Natural killer cell (primary cell): ENCODE data around the gene LUC7L3. TPM values are rescaled to one million over a fixed set of nuclear protein-coding genes. Genes with fewer than 3 reads are reported as not detected.

Experiments used
- ATAC-seq, 3 donors: fragments of 150-1000 bp in 2 of 3; fragments of 200-7000 bp in 1 of 3; cut with Tn5 transposase; 1 replicate in 1 of 3; 2 replicates in 2 of 3; pipeline ENCODE4 v1.10.0; 2021; ENCODE audit warnings: mild to moderate bottlenecking in 2 of 3, moderate library complexity in 2 of 3
- DNase-seq, 2 donors: peaks; one replicate each; pipeline versions ENCODE4 v3.0.0 to v3.0.0-alpha.2; 2013 to 2021; ENCODE audit warnings: mixed read lengths in 1 of 2
- H3K27ac ChIP-seq: one replicate; pipeline ENCODE4 v1.5.1; 2013; ENCODE audit warnings: mild to moderate bottlenecking, low read length
- H3K27me3 ChIP-seq: one replicate; pipeline ENCODE4 v1.6.1; 2013; ENCODE audit warnings: low read length; ENCODE audit not compliant: control insufficient read depth, insufficient read depth
- H3K36me3 ChIP-seq: one replicate; pipeline ENCODE4 v1.6.1; 2013; ENCODE audit warnings: low read length; ENCODE audit not compliant: control insufficient read depth, insufficient read depth
- H3K4me1 ChIP-seq: one replicate; pipeline ENCODE4 v1.6.1; 2013; ENCODE audit warnings: low read length; ENCODE audit not compliant: control insufficient read depth, insufficient read depth
- H3K4me3 ChIP-seq: one replicate; pipeline ENCODE4 v1.5.1; 2013; ENCODE audit warnings: low read length
- H3K9me3 ChIP-seq: one replicate; pipeline ENCODE4 v1.6.1; 2013; ENCODE audit warnings: low read length; ENCODE audit not compliant: control insufficient read depth, insufficient read depth
- H3K27ac Mint-ChIP-seq, 2 donors: one replicate each; pipeline ENCODE4 v1.8.0; 2022; ENCODE audit warnings: mild to moderate bottlenecking in 2 of 2, mixed read lengths in 2 of 2, moderate library complexity in 1 of 2
- H3K27me3 Mint-ChIP-seq, 2 donors: one replicate each; pipeline ENCODE4 v1.8.0; 2022; ENCODE audit warnings: low read depth in 2 of 2, mixed read lengths in 2 of 2
- H3K36me3 Mint-ChIP-seq: one replicate; pipeline ENCODE4 v1.8.0; 2022; ENCODE audit warnings: mixed read lengths
- H3K4me1 Mint-ChIP-seq, 2 donors: one replicate each; pipeline ENCODE4 v1.8.0; 2022; ENCODE audit warnings: mixed read lengths in 2 of 2
- H3K4me3 Mint-ChIP-seq: one replicate; pipeline ENCODE4 v1.8.0; 2022; ENCODE audit warnings: mild to moderate bottlenecking, moderate library complexity, mixed read lengths
- H3K9me3 Mint-ChIP-seq, 2 donors: one replicate each; pipeline ENCODE4 v1.8.0; 2022; ENCODE audit warnings: mixed read lengths in 2 of 2
- CTCF ChIP-seq: fragments of 200-600 bp; IDR thresholded peaks from one replicate; pipeline ENCODE4 v1.8.0; 2022; ENCODE audit warnings: antibody characterized with exemption
- WGBS: methylation state at CpG from one replicate; pipeline ENCODE4 v1.1.7; 2013; ENCODE audit warnings: missing lambda C conversion rate; ENCODE audit not compliant: insufficient coverage; 5-methylcytosine and 5-hydroxymethylcytosine counted together
- intact Hi-C: fragments of 100-400 bp; cut with micrococcal nuclease; formaldehyde crosslinking; loops from one replicate; pipeline ENCODE4 v1.14.2; 2022
- total RNA-seq, 4 donors: library from RNA; stranded (reverse); fragments of 120-200 nt in 1 of 4; gene quantifications; one replicate each; pipeline versions ENCODE4 v1.2.3 to v1.2.4, GENCODE V29; 2013 to 2022

Gene LUC7L3
- total RNA-seq, 3 donors from 2014 or later (not counting 1 experiment from before 2014, with no cell fraction given) = 152 to 213 (median 196) TPM

- H3K27ac ChIP-seq = no peak overlapping the region
- H3K27me3 Mint-ChIP-seq = peaks cover 19 to 22% of the 10 kb centered on the region in 2 donors
- H3K27me3 ChIP-seq = no peaks in the 10 kb centered on the region
- H3K4me3 Mint-ChIP-seq = no peak overlapping the region
- H3K9me3 ChIP-seq = no peaks in the 10 kb centered on the region
- no peaks in the 10 kb centered on the region for H3K9me3 Mint-ChIP-seq
- no peak overlapping the region for H3K4me3 ChIP-seq
- WGBS = 89% methylated on average over 28 of the region's 28 CpGs
- intact Hi-C loops = loop anchor here (10.0 kb wide), 1 partner anchor 139 kb away; the partner anchor contains the start of gene SPATA20
- ATAC-seq (no peak), DNase-seq (no peak)
- H3K4me1 Mint-ChIP-seq = peaks cover 0 to 11% of the 10 kb centered on the region in 2 donors
- no peak for TF ChIP-seq CTCF
- H3K36me3 Mint-ChIP-seq = no peaks in the 10 kb centered on the region
- H3K27ac Mint-ChIP-seq = no peak overlapping the region
- H3K4me1 ChIP-seq = no peaks in the 10 kb centered on the region
- no peaks in the 10 kb centered on the region for H3K36me3 ChIP-seq
Measured at GRCh38 chr17:50683434-50684287, 35.7 kb upstream of the LUC7L3 start.

GRCh38 chr17:50684288-50684611, 35.2 kb upstream of the LUC7L3 start:
- intact Hi-C loops = loop anchor here (10.0 kb wide), 1 partner anchor 139 kb away; the partner anchor contains the start of gene SPATA20
- Mint-ChIP-seq H3K27ac (no peak overlapping the region), H3K36me3 (no peaks in the 10 kb centered on the region), H3K4me3 (no peak overlapping the region), H3K9me3 (no peaks in the 10 kb centered on the region), H3K4me1 (peaks cover 0 to 11% of the 10 kb centered on the region in 2 donors), H3K27me3 (peaks cover 19 to 22% of the 10 kb centered on the region in 2 donors)
- H3K4me3 ChIP-seq = no peak overlapping the region
- no peak for TF ChIP-seq CTCF
- H3K27me3 ChIP-seq = no peaks in the 10 kb centered on the region
- H3K9me3 ChIP-seq = no peaks in the 10 kb centered on the region
- H3K4me1 ChIP-seq = no peaks in the 10 kb centered on the region
- ATAC-seq (no peak), DNase-seq (no peak)
- WGBS = 89% methylated on average over 5 of the region's 5 CpGs
- H3K27ac ChIP-seq = no peak overlapping the region
- H3K36me3 ChIP-seq = no peaks in the 10 kb centered on the region

- Mint-ChIP-seq H3K4me3 (no peak overlapping the region), H3K27me3 (peaks cover 19 to 21% of the 10 kb centered on the region in 2 donors), H3K27ac (no peak overlapping the region), H3K36me3 (no peaks in the 10 kb centered on the region), H3K4me1 (peaks cover 0 to 11% of the 10 kb centered on the region in 2 donors), H3K9me3 (no peaks in the 10 kb centered on the region)
- H3K27me3 ChIP-seq = no peaks in the 10 kb centered on the region
- no peak for TF ChIP-seq CTCF
- no peak overlapping the region for H3K27ac ChIP-seq
- 91% methylated on average over 15 of the region's 15 CpGs for WGBS
- ATAC-seq (no peak), DNase-seq (no peak)
- H3K4me1 ChIP-seq = no peaks in the 10 kb centered on the region
- no peak overlapping the region for H3K4me3 ChIP-seq
- no peaks in the 10 kb centered on the region for H3K36me3 ChIP-seq
- intact Hi-C loops = loop anchor here (10.0 kb wide), 1 partner anchor 140 kb away; the partner anchor contains the start of gene SPATA20
- H3K9me3 ChIP-seq = no peaks in the 10 kb centered on the region
Measured at GRCh38 chr17:50684612-50685333, 34.6 kb upstream of the LUC7L3 start.
